SK-N-SH (cell line): Measurements from ENCODE around the gene PRLR. TPM values are rescaled to one million over a fixed set of nuclear protein-coding genes. Genes with fewer than 3 reads are reported as not detected.

ENCODE experiments used
- CTCF ChIA-PET: fragments of 300-600, 350-600 bp; formaldehyde crosslinking; extraction: SDS; loops from one replicate; lab custom pipeline; 2021; lab: Yijun Ruan, JAX
- POLR2A ChIA-PET: fragments of 350-600 bp; sonication (Branson Sonifier 250); formaldehyde crosslinking; extraction: SDS; loops from one replicate; lab custom pipeline; 2020; ENCODE audit warnings: antibody characterized with exemption, inconsistent platforms; lab: Yijun Ruan, JAX
- DNase-seq: peaks from one replicate; pipeline ENCODE4 v3.0.0; 2012
- H2AFZ ChIP-seq: fragments of 200-600 bp; sonication (generic); 2 replicates; pipeline ENCODE4 v1.8.1; 2016; ENCODE audit warnings: antibody characterized with exemption, mild to moderate bottlenecking, low read depth
- H3F3A ChIP-seq: fragments of 200-600 bp; sonication (generic); replicated peaks from 2 replicates; pipeline ENCODE3; 2016; ENCODE audit warnings: antibody characterized with exemption, mild to moderate bottlenecking; ENCODE audit not compliant: insufficient read depth
- H3K27ac ChIP-seq, 2 experiments: fragments of 200-500 bp in 1 of 2; fragments of 200-600 bp in 1 of 2; sonication (Bioruptor generic) in 1 of 2; sonication (generic), shearing (Covaris generic) in 1 of 2; 2 replicates each; pipeline versions ENCODE4 v1.5.1 to v1.6.1; 2014 to 2016; ENCODE audit warnings: low read depth in 2 of 2, inconsistent platforms in 1 of 2, low read length in 1 of 2, mild to moderate bottlenecking in 1 of 2, mixed read lengths in 1 of 2
- H3K27me3 ChIP-seq: fragments of 200-600 bp; sonication (generic), shearing (Covaris generic); 2 replicates; pipeline ENCODE4 v1.6.1; 2016; ENCODE audit warnings: mixed run types; ENCODE audit not compliant: insufficient read depth
- H3K36me3 ChIP-seq, 2 experiments: fragments of 200-500 bp in 1 of 2; fragments of 200-600 bp in 1 of 2; sonication (Bioruptor generic) in 1 of 2; sonication (generic) in 1 of 2; replicated peaks in 1 of 2; 2 replicates each; pipeline versions ENCODE3 to v1.5.1; 2014 to 2016; ENCODE audit warnings: low read length in 1 of 2, mild to moderate bottlenecking in 1 of 2; ENCODE audit not compliant: insufficient read depth in 2 of 2, control insufficient read depth in 1 of 2
- H3K4me1 ChIP-seq, 2 experiments: fragments of 200-500 bp in 1 of 2; fragments of 200-600 bp in 1 of 2; sonication (Bioruptor generic) in 1 of 2; sonication (generic), shearing (Covaris generic) in 1 of 2; 2 replicates each; pipeline versions ENCODE4 v1.5.1 to v1.6.1; 2014 to 2016; ENCODE audit warnings: low read depth in 1 of 2, low read length in 1 of 2, mixed run types in 1 of 2; ENCODE audit not compliant: insufficient read depth in 2 of 2, control insufficient read depth in 1 of 2
- H3K4me2 ChIP-seq: fragments of 200-600 bp; sonication (generic), shearing (Covaris generic); 2 replicates; pipeline ENCODE4 v1.6.1; 2017; ENCODE audit warnings: mixed run types
- H3K4me3 ChIP-seq, 2 experiments: fragments of 200-500 bp in 1 of 2; fragments of 200-600 bp in 1 of 2; sonication (Bioruptor generic) in 1 of 2; sonication (generic), shearing (Covaris generic) in 1 of 2; 2 replicates each; pipeline versions ENCODE4 v1.5.1 to v1.8.1; 2014 to 2016; ENCODE audit warnings: low read depth in 2 of 2, inconsistent platforms in 1 of 2, low read length in 1 of 2, mild to moderate bottlenecking in 1 of 2, mixed read lengths in 1 of 2, moderate library complexity in 1 of 2
- H3K79me2 ChIP-seq: fragments of 200-600 bp; sonication (generic); 2 replicates; pipeline ENCODE4 v1.8.1; 2017; ENCODE audit warnings: mild to moderate bottlenecking; ENCODE audit not compliant: insufficient read depth
- H3K9ac ChIP-seq: fragments of 200-600 bp; sonication (generic); 2 replicates; pipeline ENCODE4 v1.6.1; 2017; ENCODE audit warnings: mixed run types
- H3K9me2 ChIP-seq: fragments of 200-600 bp; sonication (generic); 2 replicates; pipeline ENCODE4 v1.6.1; 2017; ENCODE audit warnings: mixed run types
- H3K9me3 ChIP-seq: fragments of 200-600 bp; sonication (generic); 2 replicates; pipeline ENCODE4 v1.6.1; 2017; ENCODE audit warnings: mixed run types, mild to moderate bottlenecking, moderate library complexity
- H4K20me1 ChIP-seq: fragments of 200-600 bp; sonication (generic); 2 replicates; pipeline ENCODE4 v1.6.1; 2017; ENCODE audit warnings: mild to moderate bottlenecking, mixed run types; ENCODE audit not compliant: insufficient read depth
- EP300 ChIP-seq, 2 experiments: IDR thresholded peaks; 2 replicates each; pipeline versions ENCODE4 v1.4.0 to v1.6.1; 2012; ENCODE audit warnings: borderline replicate concordance in 1 of 2, low read depth in 1 of 2, low read length in 1 of 2
- FOSL2 ChIP-seq: IDR thresholded peaks from 2 replicates; pipeline ENCODE4 v1.4.0; 2012; ENCODE audit warnings: low read depth, mild to moderate bottlenecking, moderate library complexity, borderline replicate concordance
- FOXJ3 ChIP-seq: sonication (generic); formaldehyde crosslinking; IDR thresholded peaks from 2 replicates; pipeline ENCODE4 v1.5.1; 2020; ENCODE audit warnings: mild to moderate bottlenecking, missing genetic modification reagents
- IRF3 ChIP-seq: fragments of 150-350 bp; IDR thresholded peaks from 2 replicates; pipeline ENCODE4 v1.6.1; 2016; ENCODE audit warnings: mild to moderate bottlenecking, low read depth, low read length
- MXI1 ChIP-seq: IDR thresholded peaks from 2 replicates; pipeline ENCODE4 v1.6.1; 2012; ENCODE audit warnings: mild to moderate bottlenecking, low read depth, low read length, improper control_type of control experiment
- NFIC ChIP-seq: IDR thresholded peaks from 2 replicates; pipeline ENCODE4 v1.4.0; 2012; ENCODE audit warnings: borderline replicate concordance
- NRF1 ChIP-seq: IDR thresholded peaks from 2 replicates; pipeline ENCODE4 v1.6.1; 2012; ENCODE audit warnings: low read depth, mild to moderate bottlenecking, low read length
- RCOR1 ChIP-seq: fragments of 150-350 bp; IDR thresholded peaks from 2 replicates; pipeline ENCODE4 v1.6.1; 2017; ENCODE audit warnings: antibody characterized with exemption, low read length
- REST ChIP-seq: IDR thresholded peaks from 2 replicates; pipeline ENCODE4 v1.6.1; 2012; ENCODE audit warnings: mild to moderate bottlenecking, low read depth, low read length, moderate library complexity
- RFX5 ChIP-seq: IDR thresholded peaks from 2 replicates; pipeline ENCODE4 v1.6.1; 2012; ENCODE audit warnings: mild to moderate bottlenecking, improper control_type of control experiment, low read length
- SIN3A ChIP-seq: IDR thresholded peaks from 2 replicates; pipeline ENCODE4 v1.6.1; 2012; ENCODE audit warnings: low read depth, mild to moderate bottlenecking, low read length, moderate library complexity, borderline replicate concordance
- TCF12 ChIP-seq: IDR thresholded peaks from 2 replicates; pipeline ENCODE4 v1.4.0; 2012
- TEAD4 ChIP-seq: IDR thresholded peaks from 2 replicates; pipeline ENCODE4 v1.4.0; 2012; ENCODE audit warnings: mild to moderate bottlenecking, borderline replicate concordance; ENCODE audit not compliant: insufficient read depth
- USF1 ChIP-seq: IDR thresholded peaks from 2 replicates; pipeline ENCODE4 v1.4.0; 2012; ENCODE audit warnings: low read depth, borderline replicate concordance
- USF2 ChIP-seq: fragments of 150-350 bp; IDR thresholded peaks from 2 replicates; pipeline ENCODE4 v1.6.1; 2017; ENCODE audit warnings: antibody characterized with exemption, low read length, low read depth, borderline replicate concordance
- YY1 ChIP-seq: IDR thresholded peaks from 2 replicates; pipeline ENCODE4 v1.4.0; 2012; ENCODE audit warnings: low read depth, mild to moderate bottlenecking
- ZBTB33 ChIP-seq: IDR thresholded peaks from 2 replicates; pipeline ENCODE4 v1.4.0; 2012; ENCODE audit warnings: low read depth, borderline replicate concordance
- WGBS: methylation state at CpG from one replicate; pipeline ENCODE4 v1.1.6; 2017; ENCODE audit warnings: low lambda C conversion rate; 5-methylcytosine and 5-hydroxymethylcytosine counted together
- polyA plus RNA-seq, 3 experiments: library from polyadenylated mRNA; depleted of rRNA; stranded (reverse); fragments of >200 nt; gene quantifications; 2 replicates each; pipeline ENCODE4 v1.2.3, GENCODE V29; 2012

The PRLR gene
- polyA plus RNA-seq, 1 of the 3 experiments (the other 2 are of a cell fraction): 0.13 TPM

- H3K27me3 ChIP-seq: peaks cover 13% of the 10 kb centered on the region; the same call in 1 of the 2 replicates
- H4K20me1 ChIP-seq: no peaks in the 10 kb centered on the region
- H3K4me2 ChIP-seq: no peak overlapping the region
- no peak overlapping the region for H3K27ac ChIP-seq
- CTCF ChIA-PET: no interaction called here
- POLR2A ChIA-PET: no interaction called here
- 19% methylated on average over 4 of the region's 4 CpGs for WGBS
- H3K9ac ChIP-seq: no peak overlapping the region
- no peaks in the 10 kb centered on the region for H3K9me2 ChIP-seq
- TF ChIP-seq FOSL2 (no peak), RFX5 (no peak), YY1 (no peak), REST (no peak), USF1 (no peak), NRF1 (no peak), EP300 (IDR thresholded peaks at IDR 0.05; ENCODE audit: borderline replicate concordance in 1 of 2, low read depth in 1 of 2, low read length in 1 of 2) (no peak), ZBTB33 (no peak), TEAD4 (no peak), TCF12 (no peak)
- H3K79me2 ChIP-seq: no peaks in the 10 kb centered on the region
- no peaks in the 10 kb centered on the region for H3K4me1 ChIP-seq
- H3F3A ChIP-seq: no peaks in the 10 kb centered on the region
- no peaks in the 10 kb centered on the region for H3K36me3 ChIP-seq
- no peak for DNase-seq
- no peak overlapping the region for H3K4me3 ChIP-seq
- H3K9me3 ChIP-seq: no peaks in the 10 kb centered on the region
- H2AFZ ChIP-seq: no peak overlapping the region
These were observed 187.5 kb downstream of the PRLR start for GRCh38 chr5:35042781-35043180.

- H3K9ac ChIP-seq: no peak overlapping the region
- H3K27me3 ChIP-seq: peaks cover 13% of the 10 kb centered on the region; the same call in 1 of the 2 replicates
- no peaks in the 10 kb centered on the region for H3K79me2 ChIP-seq
- no peaks in the 10 kb centered on the region for H3F3A ChIP-seq
- WGBS: 21% methylated on average over 3 of the region's 3 CpGs
- no peak overlapping the region for H3K4me2 ChIP-seq
- H4K20me1 ChIP-seq: no peaks in the 10 kb centered on the region
- H2AFZ ChIP-seq: no peak overlapping the region
- H3K9me3 ChIP-seq: no peaks in the 10 kb centered on the region
- CTCF ChIA-PET: interaction anchor here (0.9 to 1.2 kb wide), 2 partner anchors 38 to 885 kb away, joined by 3 to 4 read pairs; no protein-coding TSS in a partner anchor
- TF ChIP-seq NFIC (no peak), MXI1 (no peak), SIN3A (no peak), FOXJ3 (CRISPR knock-in tag) (no peak), EP300 (IDR thresholded peaks at IDR 0.05; ENCODE audit: borderline replicate concordance in 1 of 2, low read depth in 1 of 2, low read length in 1 of 2) (no peak), NRF1 (no peak), YY1 (no peak), RCOR1 (no peak), IRF3 (no peak), USF2 (no peak)
- no peak overlapping the region for H3K4me3 ChIP-seq
- H3K36me3 ChIP-seq: no peaks in the 10 kb centered on the region
- H3K4me1 ChIP-seq: no peaks in the 10 kb centered on the region
- H3K27ac ChIP-seq: no peak overlapping the region
- no peak for DNase-seq
- H3K9me2 ChIP-seq: no peaks in the 10 kb centered on the region
- POLR2A ChIA-PET: no interaction called here
These were observed 189.0 kb downstream of the PRLR start for GRCh38 chr5:35041261-35041660.
